ENCODE results near the gene PRKAG3.
"Not testable (repeated sequence)": the region's sequence is repeated elsewhere in the genome, so short reads cannot be mapped to it uniquely, and the experiment has no call there.

PRKAG3 gene

GRCh38 chr2:218780046-218780445 is 51.6 kb downstream of the PRKAG3 start:
- DNase-seq: no peak

- DNase-seq: no peak
Measured at GRCh38 chr2:218777276-218777990, 54.2 kb downstream of the PRKAG3 start.

GRCh38 chr2:218776488-218776887 is 55.1 kb downstream of the PRKAG3 start:
- no peak for DNase-seq

- DNase-seq: no peak
Measured at GRCh38 chr2:218773881-218774280, 57.7 kb downstream of the PRKAG3 start.

- DNase-seq: not testable (repeated sequence)
Measured at GRCh38 chr2:218772759-218773158, 58.8 kb downstream of the PRKAG3 start.
